MM.1S (cell line): ENCODE results near the gene MAML3.

ENCODE experiments used
- EZH2 ChIP-seq: fragments of 300-600 bp; sonication (generic); optimal IDR thresholded peaks from 2 replicates; pipeline ENCODE3; 2017; ENCODE audit warnings: low read depth, mild to moderate bottlenecking, antibody characterized with exemption, low read length, mixed read lengths
- TF ChIP-seq, protein P1 (sequence below): fragments of 300-600 bp; sonication (generic); IDR thresholded peaks from 2 replicates; pipeline ENCODE4 v1.5.1; 2016; ENCODE audit warnings: antibody characterized with exemption, low read length, mixed read lengths

DNA sequence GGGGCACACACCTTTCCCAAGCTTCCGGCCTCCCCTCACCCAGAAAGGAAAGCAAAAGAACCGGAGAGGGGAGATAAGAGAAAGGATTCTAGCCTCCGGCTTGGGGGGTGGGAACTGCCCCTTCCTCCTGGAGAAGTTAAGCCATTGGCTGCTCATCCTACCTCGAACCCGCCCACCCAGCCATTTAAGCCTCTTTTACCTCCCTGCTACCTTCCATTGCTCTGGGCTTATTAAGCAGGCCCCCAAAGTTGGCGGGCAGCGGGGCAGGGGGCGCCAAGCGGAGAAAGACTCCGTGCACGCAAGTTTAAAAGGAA is 2.3 kb downstream of the MAML3 start:
- no peak for TF ChIP-seq EZH2
- TF ChIP-seq, protein P1, sequence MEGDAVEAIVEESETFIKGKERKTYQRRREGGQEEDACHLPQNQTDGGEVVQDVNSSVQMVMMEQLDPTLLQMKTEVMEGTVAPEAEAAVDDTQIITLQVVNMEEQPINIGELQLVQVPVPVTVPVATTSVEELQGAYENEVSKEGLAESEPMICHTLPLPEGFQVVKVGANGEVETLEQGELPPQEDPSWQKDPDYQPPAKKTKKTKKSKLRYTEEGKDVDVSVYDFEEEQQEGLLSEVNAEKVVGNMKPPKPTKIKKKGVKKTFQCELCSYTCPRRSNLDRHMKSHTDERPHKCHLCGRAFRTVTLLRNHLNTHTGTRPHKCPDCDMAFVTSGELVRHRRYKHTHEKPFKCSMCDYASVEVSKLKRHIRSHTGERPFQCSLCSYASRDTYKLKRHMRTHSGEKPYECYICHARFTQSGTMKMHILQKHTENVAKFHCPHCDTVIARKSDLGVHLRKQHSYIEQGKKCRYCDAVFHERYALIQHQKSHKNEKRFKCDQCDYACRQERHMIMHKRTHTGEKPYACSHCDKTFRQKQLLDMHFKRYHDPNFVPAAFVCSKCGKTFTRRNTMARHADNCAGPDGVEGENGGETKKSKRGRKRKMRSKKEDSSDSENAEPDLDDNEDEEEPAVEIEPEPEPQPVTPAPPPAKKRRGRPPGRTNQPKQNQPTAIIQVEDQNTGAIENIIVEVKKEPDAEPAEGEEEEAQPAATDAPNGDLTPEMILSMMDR, result no peak
